Lower leg skin (tissue), 4 donors: ENCODE measurements around the gene LRRC8B. TPM values are rescaled to one million over a fixed set of nuclear protein-coding genes. Genes with fewer than 3 reads are reported as not detected.

Source experiments
- DNase-seq, 2 donors: peaks; one replicate each; pipeline ENCODE4 v3.0.0-alpha.2; 2019; ENCODE audit warnings: low spot score in 2 of 2
- H3K4me3 ChIP-seq: fragments of 200-600 bp; sonication (generic); 2 replicates; pipeline ENCODE4 v1.5.1; 2017; ENCODE audit warnings: mild to moderate bottlenecking, low read depth; ENCODE audit not compliant: poor library complexity, severe bottlenecking
- CTCF ChIP-seq, 3 donors: fragments of 450-650 bp; IDR thresholded peaks; one replicate each; pipeline ENCODE4 v1.5.1; 2016; ENCODE audit warnings: antibody characterized with exemption in 3 of 3, mild to moderate bottlenecking in 3 of 3, moderate library complexity in 2 of 3
- POLR2A ChIP-seq, 2 donors: fragments of 450-650 bp; IDR thresholded peaks; one replicate each; pipeline ENCODE4 v1.6.1; 2016 to 2017; ENCODE audit warnings: antibody characterized with exemption in 2 of 2, mild to moderate bottlenecking in 1 of 2, moderate library complexity in 1 of 2
- WGBS, 2 donors: methylation state at CpG; one replicate each; pipeline ENCODE4 v1.1.5; 2018; 5-methylcytosine and 5-hydroxymethylcytosine counted together
- intact Hi-C: fragments of 100-400 bp; cut with DNase I; formaldehyde crosslinking; loops from one replicate; pipeline ENCODE4 v1.15.0; 2023; ENCODE audit warnings: low total_unique reads
- total RNA-seq, 4 donors: library from RNA; depleted of rRNA; stranded (reverse); fragments of >200 nt; gene quantifications; one replicate each; pipeline ENCODE4 v1.1.0, GENCODE V29; 2016

LRRC8B gene
- total RNA-seq, 4 donors from 2014 or later = 12.2 to 26.2 (median 13.1) TPM

DNA sequence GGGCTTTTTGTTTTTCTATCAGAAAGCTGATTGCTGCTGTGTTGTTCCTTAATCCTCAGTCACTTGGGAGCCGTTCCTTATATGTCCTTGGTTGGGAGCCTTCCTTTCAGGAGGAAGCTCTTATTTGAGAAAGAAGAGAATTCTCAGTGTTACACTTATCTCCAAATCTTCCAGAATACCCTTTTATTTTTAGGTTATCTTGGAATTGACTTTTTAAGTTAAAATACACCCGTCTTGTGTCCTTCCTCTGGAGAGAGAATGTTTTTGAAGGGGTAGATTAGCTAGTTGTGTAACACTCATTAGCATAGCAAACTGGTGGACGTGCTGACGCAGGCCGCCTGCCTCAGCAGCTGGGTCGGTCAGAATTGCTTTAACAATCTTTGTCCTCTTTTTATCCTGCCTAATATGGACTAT, 42.1 kb downstream of the LRRC8B start:
- H3K4me3 ChIP-seq = no peak overlapping the region
- no peak for TF ChIP-seq POLR2A (IDR thresholded peaks at IDR 0.05)
- TF ChIP-seq CTCF (IDR thresholded peaks at IDR 0.05) = no peak
- no peak for DNase-seq

GRCh38 chr1:89567797-89568196, 43.2 kb downstream of the LRRC8B start:
- 61% methylated on average over 3 of the region's 3 CpGs for WGBS, 2 donors
- no peak for DNase-seq
- intact Hi-C loops = no loop called here
- TF ChIP-seq POLR2A (IDR thresholded peaks at IDR 0.05) (no peak), CTCF (IDR thresholded peaks at IDR 0.05) (no peak)
- H3K4me3 ChIP-seq = no peak overlapping the region

More for the DNA sequence above, 42.1 kb downstream of the LRRC8B start:
- intact Hi-C loops = no loop called here
- 47 to 50% methylated on average over 6 of the region's 6 CpGs for WGBS, 2 donors

DNA sequence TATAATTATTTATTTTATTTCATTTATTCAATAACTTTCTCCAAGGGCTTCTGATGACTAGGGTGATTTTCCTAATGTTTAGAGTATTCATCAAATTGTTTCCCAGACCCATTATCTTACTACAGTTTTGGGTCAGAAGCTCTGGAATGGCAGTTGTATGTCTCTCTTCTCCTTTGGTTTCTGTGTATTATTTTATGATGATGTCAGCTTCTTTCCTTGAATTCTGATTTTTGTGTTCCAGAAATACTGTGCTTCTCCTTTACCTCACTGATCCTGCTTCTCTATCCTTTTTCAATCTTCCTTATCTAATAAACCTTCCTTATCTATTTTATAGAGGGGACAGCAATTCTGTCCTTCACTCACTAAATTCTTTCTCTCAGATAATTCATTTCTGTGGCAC, 48.8 kb downstream of the LRRC8B start:
- DNase-seq = no peak
- intact Hi-C loops = no loop called here
- TF ChIP-seq CTCF (IDR thresholded peaks at IDR 0.05) = no peak
- no peak for TF ChIP-seq POLR2A (IDR thresholded peaks at IDR 0.05)
- no peak overlapping the region for H3K4me3 ChIP-seq

- H3K4me3 ChIP-seq = no peak overlapping the region
- intact Hi-C loops = no loop called here
- DNase-seq = no peak
- TF ChIP-seq CTCF (IDR thresholded peaks at IDR 0.05) (no peak), POLR2A (IDR thresholded peaks at IDR 0.05) (no peak)
- 71 to 90% methylated on average over 4 of the region's 4 CpGs for whole genome bisulfite sequencing, 2 donors
These were observed 50.0 kb downstream of the LRRC8B start for GRCh38 chr1:89574621-89575020.

GRCh38 chr1:89575207-89575606, 50.6 kb downstream of the LRRC8B start:
- 75 to 91% methylated on average over 1 of the region's 1 CpG for WGBS, 2 donors
- no peak for DNase-seq
- intact Hi-C loops = no loop called here
- TF ChIP-seq CTCF (IDR thresholded peaks at IDR 0.05) = no peak
- H3K4me3 ChIP-seq = no peak overlapping the region

DNA sequence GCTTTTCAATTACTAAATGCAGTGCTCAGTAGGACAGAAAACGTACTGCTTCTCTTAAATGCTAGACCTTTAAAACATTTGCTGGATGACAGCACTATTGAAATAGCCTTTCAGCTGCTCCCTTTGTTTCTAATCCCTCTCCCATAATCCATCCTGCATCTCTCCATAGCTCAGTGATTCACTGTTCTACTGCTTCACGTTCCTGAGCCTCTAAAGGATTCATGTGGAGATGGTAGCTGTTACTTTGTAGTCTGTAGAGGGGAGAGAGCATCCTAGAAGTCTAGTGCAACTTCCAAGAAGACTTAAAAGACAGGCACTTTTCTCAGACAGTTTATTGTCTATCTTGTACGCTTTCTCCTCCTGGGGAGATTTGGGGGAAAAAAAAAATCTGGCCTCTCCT, 51.4 kb downstream of the LRRC8B start:
- TF ChIP-seq CTCF (IDR thresholded peaks at IDR 0.05) = no peak
- no peak for TF ChIP-seq POLR2A (IDR thresholded peaks at IDR 0.05)
- DNase-seq = no peak
- no peak overlapping the region for H3K4me3 ChIP-seq
- intact Hi-C loops = no loop called here
- 91 to 94% methylated on average over 3 of the region's 3 CpGs for WGBS, 2 donors
